Mesothelial cell of epicardium (in vitro differentiated cells): ENCODE data around the gene GAS2. TPM values are rescaled to one million over a fixed set of nuclear protein-coding genes. Genes with fewer than 3 reads are reported as not detected.

Experiments
- DNase-seq, 2 experiments: peaks; one replicate each; pipeline ENCODE4 v3.0.0; 2021; ENCODE audit warnings: low spot score in 2 of 2; ENCODE audit not compliant: unreplicated experiment in 2 of 2
- H3K27ac Mint-ChIP-seq: 2 replicates; pipeline ENCODE4 v1.8.0; 2021; ENCODE audit warnings: mixed read lengths
- H3K27me3 Mint-ChIP-seq: 2 replicates; pipeline ENCODE4 v1.8.0; 2021; ENCODE audit warnings: low read depth, mixed read lengths
- H3K36me3 Mint-ChIP-seq: 2 replicates; pipeline ENCODE4 v1.8.0; 2021; ENCODE audit warnings: mixed read lengths
- H3K4me1 Mint-ChIP-seq: 2 replicates; pipeline ENCODE4 v1.8.0; 2021; ENCODE audit warnings: mixed read lengths
- H3K4me3 Mint-ChIP-seq: 2 replicates; pipeline ENCODE4 v1.8.0; 2021; ENCODE audit warnings: mild to moderate bottlenecking, moderate library complexity, mixed read lengths
- H3K9me3 Mint-ChIP-seq: 2 replicates; pipeline ENCODE4 v1.8.0; 2021; ENCODE audit warnings: mixed read lengths
- total RNA-seq: library from RNA; stranded (reverse); gene quantifications from 3 replicates; pipeline ENCODE4 v1.2.1, GENCODE V29; 2021
- TF ChIP-seq, protein P1 (sequence below): fragments of 200-600 bp; sonication (generic); IDR thresholded peaks from one replicate; pipeline ENCODE4 v1.5.0; 2021; ENCODE audit warnings: antibody characterized with exemption; ENCODE audit not compliant: unreplicated experiment

The GAS2 gene
- total RNA-seq, 1 donor from 2014 or later, result 17.8 TPM

DNA sequence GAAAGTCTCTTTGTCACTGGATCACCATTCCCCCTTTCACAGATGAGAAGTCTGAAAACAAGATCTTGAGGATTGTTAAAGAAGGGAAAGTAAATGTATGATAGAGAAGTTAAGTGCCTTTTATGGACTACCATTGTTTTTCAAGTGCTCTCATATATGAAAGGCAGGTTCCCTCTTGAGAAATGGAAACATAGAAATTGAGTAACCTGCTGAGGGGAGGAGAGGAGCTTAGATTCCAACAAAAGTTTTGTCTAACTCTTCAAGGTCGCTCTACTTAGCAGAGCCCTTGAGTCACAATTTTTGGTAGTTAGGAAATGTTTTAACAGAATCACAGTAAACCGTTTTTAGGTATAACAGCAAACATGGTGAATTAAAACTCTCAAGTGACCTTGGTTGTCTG lies 83.1 kb downstream of the GAS2 start:
- Mint-ChIP-seq H3K4me3 (no peak overlapping the region), H3K27ac (no peak overlapping the region), H3K27me3 (peaks cover 3% of the 10 kb centered on the region), H3K9me3 (peaks cover 10% of the 10 kb centered on the region), H3K4me1 (no peaks in the 10 kb centered on the region), H3K36me3 (peaks cover 3% of the 10 kb centered on the region)
- TF ChIP-seq, protein P1, sequence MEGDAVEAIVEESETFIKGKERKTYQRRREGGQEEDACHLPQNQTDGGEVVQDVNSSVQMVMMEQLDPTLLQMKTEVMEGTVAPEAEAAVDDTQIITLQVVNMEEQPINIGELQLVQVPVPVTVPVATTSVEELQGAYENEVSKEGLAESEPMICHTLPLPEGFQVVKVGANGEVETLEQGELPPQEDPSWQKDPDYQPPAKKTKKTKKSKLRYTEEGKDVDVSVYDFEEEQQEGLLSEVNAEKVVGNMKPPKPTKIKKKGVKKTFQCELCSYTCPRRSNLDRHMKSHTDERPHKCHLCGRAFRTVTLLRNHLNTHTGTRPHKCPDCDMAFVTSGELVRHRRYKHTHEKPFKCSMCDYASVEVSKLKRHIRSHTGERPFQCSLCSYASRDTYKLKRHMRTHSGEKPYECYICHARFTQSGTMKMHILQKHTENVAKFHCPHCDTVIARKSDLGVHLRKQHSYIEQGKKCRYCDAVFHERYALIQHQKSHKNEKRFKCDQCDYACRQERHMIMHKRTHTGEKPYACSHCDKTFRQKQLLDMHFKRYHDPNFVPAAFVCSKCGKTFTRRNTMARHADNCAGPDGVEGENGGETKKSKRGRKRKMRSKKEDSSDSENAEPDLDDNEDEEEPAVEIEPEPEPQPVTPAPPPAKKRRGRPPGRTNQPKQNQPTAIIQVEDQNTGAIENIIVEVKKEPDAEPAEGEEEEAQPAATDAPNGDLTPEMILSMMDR, result no peak
- DNase-seq, result no peak

DNA sequence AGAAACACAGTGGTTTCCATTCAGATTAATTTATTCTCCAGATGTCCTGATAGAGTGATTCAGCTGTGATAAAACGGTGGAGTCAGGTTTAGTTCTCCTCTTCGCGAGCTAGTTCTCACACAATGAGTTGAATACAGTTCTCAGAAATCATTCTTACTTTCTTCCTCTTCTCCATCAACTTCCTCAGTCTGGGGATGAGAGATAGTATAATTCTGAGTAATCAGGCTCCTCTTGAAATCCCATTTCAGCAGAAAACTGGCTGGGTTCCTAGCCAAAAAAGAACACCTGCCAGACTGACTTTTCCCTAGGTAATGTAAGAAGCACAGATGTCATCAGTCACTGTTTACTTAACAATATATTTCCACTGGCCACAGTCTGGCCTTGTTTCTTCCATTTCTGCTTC lies 86.5 kb downstream of the GAS2 start:
- H3K27me3 Mint-ChIP-seq, result no peaks in the 10 kb centered on the region
- no peak overlapping the region for H3K4me3 Mint-ChIP-seq
- no peaks in the 10 kb centered on the region for H3K9me3 Mint-ChIP-seq

DNA sequence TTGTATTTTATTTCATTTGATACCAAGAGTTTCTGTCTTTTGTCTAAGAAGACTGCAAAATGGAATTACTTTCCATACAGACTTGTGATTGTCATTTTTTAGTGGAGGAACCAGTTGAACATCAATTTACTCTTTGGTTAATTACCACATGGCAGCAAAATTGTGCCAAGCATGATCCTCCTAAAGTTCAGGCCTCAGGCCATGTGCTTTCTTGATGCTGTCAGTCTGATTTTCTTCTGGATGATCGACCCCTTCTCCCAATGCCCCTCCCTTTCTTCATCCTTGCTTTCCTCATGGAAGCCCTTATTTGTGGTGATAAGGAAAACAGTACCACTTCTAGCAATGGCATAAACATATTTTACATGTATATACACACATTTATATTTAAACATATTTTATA lies 87.0 kb downstream of the GAS2 start:
- H3K4me3 Mint-ChIP-seq, result no peak overlapping the region

More for the DNA sequence above, 86.5 kb downstream of the GAS2 start:
- H3K4me1 Mint-ChIP-seq, result peaks cover 4% of the 10 kb centered on the region
- no peak overlapping the region for H3K27ac Mint-ChIP-seq
- TF ChIP-seq, protein P1, result no peak
- DNase-seq, result no peak
- no peaks in the 10 kb centered on the region for H3K36me3 Mint-ChIP-seq

DNA sequence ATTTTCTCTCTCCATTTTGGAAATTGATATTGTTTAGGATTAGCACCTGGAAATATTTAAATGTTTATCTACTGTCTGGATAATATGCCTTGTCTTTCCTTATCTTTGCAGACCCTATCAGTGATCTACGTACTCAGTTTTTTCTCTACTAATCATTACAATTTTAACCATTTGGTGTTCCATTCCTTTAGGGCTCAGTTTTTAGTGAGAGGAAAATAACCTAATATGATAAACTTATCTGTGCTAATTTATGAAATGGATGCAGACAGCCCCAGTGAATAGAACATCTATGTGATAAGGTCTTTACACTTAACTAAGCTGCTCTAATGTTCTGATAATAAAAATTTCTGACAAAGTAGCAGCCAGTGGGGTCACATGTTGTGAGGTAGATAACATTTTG lies 94.7 kb downstream of the GAS2 start:
- Mint-ChIP-seq H3K9me3 (no peaks in the 10 kb centered on the region), H3K4me1 (peaks cover 6% of the 10 kb centered on the region)

More for the DNA sequence above, 87.0 kb downstream of the GAS2 start:
- H3K27ac Mint-ChIP-seq, result no peak overlapping the region
- no peak for DNase-seq
- TF ChIP-seq, protein P1, result no peak
- H3K9me3 Mint-ChIP-seq, result no peaks in the 10 kb centered on the region
- H3K27me3 Mint-ChIP-seq, result no peaks in the 10 kb centered on the region
- H3K4me1 Mint-ChIP-seq, result peaks cover 4% of the 10 kb centered on the region
- no peaks in the 10 kb centered on the region for H3K36me3 Mint-ChIP-seq

DNA sequence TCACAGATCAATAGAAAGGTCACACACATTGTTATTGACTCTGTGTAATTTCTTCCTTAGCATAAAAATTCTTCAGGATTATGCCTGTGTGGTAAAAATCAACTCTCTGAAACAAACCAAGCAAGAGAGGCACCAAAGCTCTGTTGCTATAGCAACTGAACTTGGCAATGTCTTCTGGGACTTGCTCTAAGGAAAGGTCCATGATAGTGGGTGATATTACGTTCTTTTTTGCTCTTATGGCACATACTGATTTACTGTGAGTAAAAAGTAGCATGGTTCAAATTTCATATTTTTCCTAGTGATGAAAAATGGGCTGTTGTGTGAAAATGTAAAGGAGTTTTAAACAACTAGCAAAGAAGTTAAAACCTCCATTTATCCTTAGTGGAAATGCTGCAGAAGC lies 96.8 kb downstream of the GAS2 start:
- no peak overlapping the region for H3K4me3 Mint-ChIP-seq
- peaks cover 6% of the 10 kb centered on the region for H3K4me1 Mint-ChIP-seq
- H3K9me3 Mint-ChIP-seq, result no peaks in the 10 kb centered on the region
- no peak for DNase-seq
- H3K36me3 Mint-ChIP-seq, result no peaks in the 10 kb centered on the region
- H3K27me3 Mint-ChIP-seq, result no peaks in the 10 kb centered on the region
- TF ChIP-seq, protein P1, result no peak
- H3K27ac Mint-ChIP-seq, result no peak overlapping the region

More for the DNA sequence above, 94.7 kb downstream of the GAS2 start:
- Mint-ChIP-seq H3K36me3 (no peaks in the 10 kb centered on the region), H3K27me3 (no peaks in the 10 kb centered on the region), H3K4me3 (no peak overlapping the region), H3K27ac (no peak overlapping the region)
- DNase-seq, result no peak
- TF ChIP-seq, protein P1, result no peak

DNA sequence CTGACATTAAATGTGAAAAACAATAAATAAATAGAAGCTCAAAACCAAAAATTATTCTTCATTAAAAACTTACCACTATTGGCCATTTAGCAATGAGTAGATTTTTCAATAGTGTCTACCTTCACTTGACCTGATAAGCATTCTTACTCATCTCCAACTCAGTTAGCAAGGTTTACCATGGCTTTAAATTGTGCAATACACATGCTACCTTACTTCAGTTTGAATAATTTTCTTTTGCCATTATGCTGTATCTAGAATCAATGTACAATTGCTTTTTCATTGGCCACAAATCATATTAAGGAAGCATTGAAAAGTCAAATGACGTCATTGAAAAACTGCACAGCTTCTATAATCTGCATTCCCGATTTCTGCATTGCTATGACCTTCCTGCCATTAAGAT lies 98.3 kb downstream of the GAS2 start:
- Mint-ChIP-seq H3K4me3 (no peak overlapping the region), H3K36me3 (no peaks in the 10 kb centered on the region), H3K4me1 (peaks cover 6% of the 10 kb centered on the region), H3K27ac (no peak overlapping the region), H3K9me3 (peaks cover 2% of the 10 kb centered on the region), H3K27me3 (no peaks in the 10 kb centered on the region)
- no peak for DNase-seq
- TF ChIP-seq, protein P1, result no peak
